Body of pancreas (tissue), 4 donors: ENCODE results near the gene MED27.

Source experiments
- POLR2A ChIP-seq, 3 donors: fragments of 450-650 bp; IDR thresholded peaks; one replicate each; pipeline ENCODE4 v1.6.1; 2016; ENCODE audit warnings: antibody characterized with exemption in 3 of 3, mild to moderate bottlenecking in 2 of 3
- TF ChIP-seq, protein P1 (sequence below), 7 experiments: fragments of 450-650 bp in 4 of 7; fragments of 200-600 bp in 3 of 7; sonication (generic) in 3 of 7; IDR thresholded peaks; one replicate each; pipeline ENCODE4 v1.5.1; 2016 to 2019; ENCODE audit warnings: antibody characterized with exemption in 7 of 7

GRCh38 chr9:132019702-132020101 lies 60.0 kb downstream of the MED27 start:
- no peak for TF ChIP-seq POLR2A (IDR thresholded peaks at IDR 0.05)
- TF ChIP-seq, protein P1, sequence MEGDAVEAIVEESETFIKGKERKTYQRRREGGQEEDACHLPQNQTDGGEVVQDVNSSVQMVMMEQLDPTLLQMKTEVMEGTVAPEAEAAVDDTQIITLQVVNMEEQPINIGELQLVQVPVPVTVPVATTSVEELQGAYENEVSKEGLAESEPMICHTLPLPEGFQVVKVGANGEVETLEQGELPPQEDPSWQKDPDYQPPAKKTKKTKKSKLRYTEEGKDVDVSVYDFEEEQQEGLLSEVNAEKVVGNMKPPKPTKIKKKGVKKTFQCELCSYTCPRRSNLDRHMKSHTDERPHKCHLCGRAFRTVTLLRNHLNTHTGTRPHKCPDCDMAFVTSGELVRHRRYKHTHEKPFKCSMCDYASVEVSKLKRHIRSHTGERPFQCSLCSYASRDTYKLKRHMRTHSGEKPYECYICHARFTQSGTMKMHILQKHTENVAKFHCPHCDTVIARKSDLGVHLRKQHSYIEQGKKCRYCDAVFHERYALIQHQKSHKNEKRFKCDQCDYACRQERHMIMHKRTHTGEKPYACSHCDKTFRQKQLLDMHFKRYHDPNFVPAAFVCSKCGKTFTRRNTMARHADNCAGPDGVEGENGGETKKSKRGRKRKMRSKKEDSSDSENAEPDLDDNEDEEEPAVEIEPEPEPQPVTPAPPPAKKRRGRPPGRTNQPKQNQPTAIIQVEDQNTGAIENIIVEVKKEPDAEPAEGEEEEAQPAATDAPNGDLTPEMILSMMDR (IDR thresholded peaks at IDR 0.05), result no peak
